ENCODE data around the gene VDAC2. TPM values are rescaled to one million over a fixed set of nuclear protein-coding genes. Genes with fewer than 3 reads are reported as not detected.
A peak's percentile ranks its signal among the peaks of the same experiment; 100 is the strongest.

The VDAC2 gene
- total and polyA plus RNA-seq, 2 experiments from 2014 or later: 242 to 311 TPM

DNA sequence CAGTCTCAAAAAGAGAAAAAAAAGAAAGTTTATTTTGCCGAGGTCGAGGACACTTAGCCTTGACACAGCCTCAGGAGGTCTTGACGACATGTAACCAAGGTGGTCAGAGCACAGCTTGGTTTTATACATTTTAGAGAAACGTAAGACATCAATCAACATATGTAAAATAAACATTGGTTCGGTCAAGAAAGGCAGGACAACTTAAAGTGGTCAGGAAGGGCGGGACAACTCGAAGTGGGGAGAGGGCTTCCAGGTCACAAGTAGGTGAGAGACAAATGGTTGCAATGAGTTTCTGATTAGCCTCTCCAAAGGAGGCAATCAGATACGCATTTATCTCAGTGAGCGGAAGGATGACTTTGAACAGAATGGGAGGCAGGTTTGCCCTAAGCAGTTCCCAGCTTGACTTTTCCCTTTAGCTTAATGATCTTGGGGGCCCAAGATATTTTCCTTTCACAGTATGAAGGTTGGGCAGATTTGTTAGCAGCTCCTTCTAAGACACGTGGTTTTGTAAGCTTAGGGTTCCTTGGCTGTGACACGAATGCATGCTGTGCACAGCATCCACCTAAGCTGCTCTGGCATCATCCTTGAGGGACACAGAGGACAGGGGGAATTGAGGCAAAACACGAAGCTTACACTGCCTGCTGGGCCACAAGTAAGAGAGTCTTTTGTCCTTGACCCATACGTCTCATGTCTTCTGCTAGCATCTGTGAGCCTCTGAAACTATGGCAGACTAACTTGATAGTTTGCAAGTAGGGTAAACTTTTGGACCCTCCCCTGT lies 3.3 kb upstream of the VDAC2 start (continued):
- TF ChIP-seq, protein P1, sequence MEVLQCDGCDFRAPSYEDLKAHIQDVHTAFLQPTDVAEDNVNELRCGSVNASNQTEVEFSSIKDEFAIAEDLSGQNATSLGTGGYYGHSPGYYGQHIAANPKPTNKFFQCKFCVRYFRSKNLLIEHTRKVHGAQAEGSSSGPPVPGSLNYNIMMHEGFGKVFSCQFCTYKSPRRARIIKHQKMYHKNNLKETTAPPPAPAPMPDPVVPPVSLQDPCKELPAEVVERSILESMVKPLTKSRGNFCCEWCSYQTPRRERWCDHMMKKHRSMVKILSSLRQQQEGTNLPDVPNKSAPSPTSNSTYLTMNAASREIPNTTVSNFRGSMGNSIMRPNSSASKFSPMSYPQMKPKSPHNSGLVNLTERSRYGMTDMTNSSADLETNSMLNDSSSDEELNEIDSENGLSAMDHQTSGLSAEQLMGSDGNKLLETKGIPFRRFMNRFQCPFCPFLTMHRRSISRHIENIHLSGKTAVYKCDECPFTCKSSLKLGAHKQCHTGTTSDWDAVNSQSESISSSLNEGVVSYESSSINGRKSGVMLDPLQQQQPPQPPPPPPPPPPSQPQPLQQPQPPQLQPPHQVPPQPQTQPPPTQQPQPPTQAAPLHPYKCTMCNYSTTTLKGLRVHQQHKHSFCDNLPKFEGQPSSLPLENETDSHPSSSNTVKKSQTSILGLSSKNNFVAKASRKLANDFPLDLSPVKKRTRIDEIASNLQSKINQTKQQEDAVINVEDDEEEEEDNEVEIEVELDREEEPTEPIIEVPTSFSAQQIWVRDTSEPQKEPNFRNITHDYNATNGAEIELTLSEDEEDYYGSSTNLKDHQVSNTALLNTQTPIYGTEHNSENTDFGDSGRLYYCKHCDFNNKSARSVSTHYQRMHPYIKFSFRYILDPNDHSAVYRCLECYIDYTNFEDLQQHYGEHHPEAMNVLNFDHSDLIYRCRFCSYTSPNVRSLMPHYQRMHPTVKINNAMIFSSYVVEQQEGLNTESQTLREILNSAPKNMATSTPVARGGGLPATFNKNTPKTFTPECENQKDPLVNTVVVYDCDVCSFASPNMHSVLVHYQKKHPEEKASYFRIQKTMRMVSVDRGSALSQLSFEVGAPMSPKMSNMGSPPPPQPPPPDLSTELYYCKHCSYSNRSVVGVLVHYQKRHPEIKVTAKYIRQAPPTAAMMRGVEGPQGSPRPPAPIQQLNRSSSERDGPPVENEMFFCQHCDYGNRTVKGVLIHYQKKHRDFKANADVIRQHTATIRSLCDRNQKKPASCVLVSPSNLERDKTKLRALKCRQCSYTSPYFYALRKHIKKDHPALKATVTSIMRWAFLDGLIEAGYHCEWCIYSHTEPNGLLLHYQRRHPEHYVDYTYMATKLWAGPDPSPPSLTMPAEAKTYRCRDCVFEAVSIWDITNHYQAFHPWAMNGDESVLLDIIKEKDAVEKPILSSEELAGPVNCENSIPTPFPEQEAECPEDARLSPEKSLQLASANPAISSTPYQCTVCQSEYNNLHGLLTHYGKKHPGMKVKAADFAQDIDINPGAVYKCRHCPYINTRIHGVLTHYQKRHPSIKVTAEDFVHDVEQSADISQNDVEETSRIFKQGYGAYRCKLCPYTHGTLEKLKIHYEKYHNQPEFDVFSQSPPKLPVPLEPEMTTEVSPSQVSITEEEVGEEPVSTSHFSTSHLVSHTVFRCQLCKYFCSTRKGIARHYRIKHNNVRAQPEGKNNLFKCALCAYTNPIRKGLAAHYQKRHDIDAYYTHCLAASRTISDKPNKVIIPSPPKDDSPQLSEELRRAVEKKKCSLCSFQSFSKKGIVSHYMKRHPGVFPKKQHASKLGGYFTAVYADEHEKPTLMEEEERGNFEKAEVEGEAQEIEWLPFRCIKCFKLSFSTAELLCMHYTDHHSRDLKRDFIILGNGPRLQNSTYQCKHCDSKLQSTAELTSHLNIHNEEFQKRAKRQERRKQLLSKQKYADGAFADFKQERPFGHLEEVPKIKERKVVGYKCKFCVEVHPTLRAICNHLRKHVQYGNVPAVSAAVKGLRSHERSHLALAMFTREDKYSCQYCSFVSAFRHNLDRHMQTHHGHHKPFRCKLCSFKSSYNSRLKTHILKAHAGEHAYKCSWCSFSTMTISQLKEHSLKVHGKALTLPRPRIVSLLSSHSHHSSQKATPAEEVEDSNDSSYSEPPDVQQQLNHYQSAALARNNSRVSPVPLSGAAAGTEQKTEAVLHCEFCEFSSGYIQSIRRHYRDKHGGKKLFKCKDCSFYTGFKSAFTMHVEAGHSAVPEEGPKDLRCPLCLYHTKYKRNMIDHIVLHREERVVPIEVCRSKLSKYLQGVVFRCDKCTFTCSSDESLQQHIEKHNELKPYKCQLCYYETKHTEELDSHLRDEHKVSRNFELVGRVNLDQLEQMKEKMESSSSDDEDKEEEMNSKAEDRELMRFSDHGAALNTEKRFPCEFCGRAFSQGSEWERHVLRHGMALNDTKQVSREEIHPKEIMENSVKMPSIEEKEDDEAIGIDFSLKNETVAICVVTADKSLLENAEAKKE (CRISPR knock-in tag; IDR thresholded peaks at IDR 0.05): no peak
- TF ChIP-seq STAT1 (IDR thresholded peaks at IDR 0.05; ENCODE audit: unreplicated experiment) (no peak), POLR2AphosphoS5 (IDR thresholded peaks at IDR 0.05; ENCODE audit: low read depth) (no peak), EZH2 (IDR thresholded peaks at IDR 0.05; ENCODE audit: low read depth, unreplicated experiment) (no peak), JUNB (IDR thresholded peaks at IDR 0.05; ENCODE audit: unreplicated experiment) (no peak), ZNF331 (CRISPR knock-in tag; IDR thresholded peaks at IDR 0.05; ENCODE audit: low read depth) (no peak)
- TF ChIP-seq, protein P2, sequence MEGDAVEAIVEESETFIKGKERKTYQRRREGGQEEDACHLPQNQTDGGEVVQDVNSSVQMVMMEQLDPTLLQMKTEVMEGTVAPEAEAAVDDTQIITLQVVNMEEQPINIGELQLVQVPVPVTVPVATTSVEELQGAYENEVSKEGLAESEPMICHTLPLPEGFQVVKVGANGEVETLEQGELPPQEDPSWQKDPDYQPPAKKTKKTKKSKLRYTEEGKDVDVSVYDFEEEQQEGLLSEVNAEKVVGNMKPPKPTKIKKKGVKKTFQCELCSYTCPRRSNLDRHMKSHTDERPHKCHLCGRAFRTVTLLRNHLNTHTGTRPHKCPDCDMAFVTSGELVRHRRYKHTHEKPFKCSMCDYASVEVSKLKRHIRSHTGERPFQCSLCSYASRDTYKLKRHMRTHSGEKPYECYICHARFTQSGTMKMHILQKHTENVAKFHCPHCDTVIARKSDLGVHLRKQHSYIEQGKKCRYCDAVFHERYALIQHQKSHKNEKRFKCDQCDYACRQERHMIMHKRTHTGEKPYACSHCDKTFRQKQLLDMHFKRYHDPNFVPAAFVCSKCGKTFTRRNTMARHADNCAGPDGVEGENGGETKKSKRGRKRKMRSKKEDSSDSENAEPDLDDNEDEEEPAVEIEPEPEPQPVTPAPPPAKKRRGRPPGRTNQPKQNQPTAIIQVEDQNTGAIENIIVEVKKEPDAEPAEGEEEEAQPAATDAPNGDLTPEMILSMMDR (conservative IDR thresholded peaks at IDR 0.05; ENCODE audit: low read depth in 2 of 2): no peak

DNA sequence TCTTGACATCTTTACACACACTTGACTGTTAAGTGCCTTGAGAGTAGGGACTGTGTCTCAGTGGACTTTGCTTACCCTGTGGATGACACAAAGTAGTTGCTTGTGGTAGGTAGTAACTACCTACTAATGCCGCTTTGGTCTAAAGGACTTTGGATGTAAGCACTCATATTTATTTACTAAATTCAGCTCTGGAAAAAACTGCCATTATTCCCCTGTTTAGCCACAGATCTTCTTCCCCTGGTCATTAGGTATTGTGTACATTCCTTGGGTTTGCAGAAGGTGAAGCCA lies 2.8 kb upstream of the VDAC2 start:
- Histone ChIP-seq H3F3A (replicated peaks; ENCODE audit: low read depth) (0 out of 2 replicates have a peak, but pooled peaks cover 4% of the 10 kb centered on the region), H3K4me1 (ENCODE audit: insufficient read depth) (peaks cover 6% of the 10 kb centered on the region)
- no peak overlapping the region for H3K4me3 Mint-ChIP-seq
- TF ChIP-seq EZH2 (IDR thresholded peaks at IDR 0.05; ENCODE audit: low read depth, unreplicated experiment) (no peak), CREB1 (CRISPR knock-in tag; IDR thresholded peaks at IDR 0.05; ENCODE audit: low read depth) (no peak), STAT1 (IDR thresholded peaks at IDR 0.05; ENCODE audit: unreplicated experiment) (no peak), ZNF331 (CRISPR knock-in tag; IDR thresholded peaks at IDR 0.05; ENCODE audit: low read depth) (no peak), ZNF114 (CRISPR knock-in tag; IDR thresholded peaks at IDR 0.05) (no peak)
- TF ChIP-seq, protein P3, sequence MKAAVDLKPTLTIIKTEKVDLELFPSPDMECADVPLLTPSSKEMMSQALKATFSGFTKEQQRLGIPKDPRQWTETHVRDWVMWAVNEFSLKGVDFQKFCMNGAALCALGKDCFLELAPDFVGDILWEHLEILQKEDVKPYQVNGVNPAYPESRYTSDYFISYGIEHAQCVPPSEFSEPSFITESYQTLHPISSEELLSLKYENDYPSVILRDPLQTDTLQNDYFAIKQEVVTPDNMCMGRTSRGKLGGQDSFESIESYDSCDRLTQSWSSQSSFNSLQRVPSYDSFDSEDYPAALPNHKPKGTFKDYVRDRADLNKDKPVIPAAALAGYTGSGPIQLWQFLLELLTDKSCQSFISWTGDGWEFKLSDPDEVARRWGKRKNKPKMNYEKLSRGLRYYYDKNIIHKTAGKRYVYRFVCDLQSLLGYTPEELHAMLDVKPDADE (IDR thresholded peaks at IDR 0.05): no peak
- TF ChIP-seq, protein P2 (conservative IDR thresholded peaks at IDR 0.05; ENCODE audit: low read depth in 2 of 2): no peak

More for the DNA sequence above, 2.8 kb upstream of the VDAC2 start:
- H3K36me3 Mint-ChIP-seq (ENCODE audit: low read depth): peaks cover 18% of the 10 kb centered on the region
- Histone ChIP-seq H2AFZ (no peak overlapping the region), H3K27ac (ENCODE audit: low read depth) (peak overlapping the region; percentile 55; the same call in 1 of the 2 replicates), H3K36me3 (ENCODE audit: insufficient read depth) (peaks cover 1% of the 10 kb centered on the region; the same call in 1 of the 2 replicates), H3K4me3 (no peak overlapping the region), H3K4me2 (no peak overlapping the region), H3K79me2 (replicated peaks; ENCODE audit: insufficient read depth) (peaks cover 21% of the 10 kb centered on the region), H3K27me3 (ENCODE audit: insufficient read depth) (no peaks in the 10 kb centered on the region), H4K20me1 (replicated peaks; ENCODE audit: insufficient read depth) (peaks cover 3% of the 10 kb centered on the region), H3K9me2 (ENCODE audit: insufficient read depth) (no peaks in the 10 kb centered on the region)
- no peak for DNase-seq (ENCODE audit: low spot score)
- ATAC-seq: no peak
- H3K27ac Mint-ChIP-seq: no peak overlapping the region
- H3K9me3 Mint-ChIP-seq: no peaks in the 10 kb centered on the region
- H3K27me3 Mint-ChIP-seq (ENCODE audit: insufficient read depth, low read depth, poor library complexity): peaks cover 8% of the 10 kb centered on the region
- peaks cover 29% of the 10 kb centered on the region for H3K4me1 Mint-ChIP-seq

All from GM23338 (cell line).